ENCODE data around the gene HPGD. TPM values are rescaled to one million over a fixed set of nuclear protein-coding genes. Genes with fewer than 3 reads are reported as not detected.
"Not testable (repeated sequence)": the region's sequence is repeated elsewhere in the genome, so short reads cannot be mapped to it uniquely, and the experiment has no call there.

Gene HPGD
- total RNA-seq, 1 donor from 2014 or later = 5.7 TPM

- not testable (repeated sequence) for H3K9ac ChIP-seq (ENCODE audit: low read depth in 1 of 3, low read length in 3 of 3); H3K27me3 ChIP-seq (ENCODE audit: control insufficient read depth in 3 of 3, insufficient read depth in 3 of 3, low read length in 3 of 3); H3K4me1 ChIP-seq (ENCODE audit: control insufficient read depth in 3 of 3, insufficient read depth in 3 of 3, low read length in 3 of 3); H3K36me3 ChIP-seq (ENCODE audit: control insufficient read depth in 3 of 3, insufficient read depth in 3 of 3, low read length in 3 of 3); H3K9me3 ChIP-seq (ENCODE audit: control insufficient read depth in 3 of 3, low read length in 3 of 3); H3K4me3 ChIP-seq (ENCODE audit: low read length in 3 of 3); H3K27ac ChIP-seq (ENCODE audit: low read depth, low read length)
Observed at GRCh38 chr4:174488368-174488767, 33.9 kb downstream of the HPGD start.

- Histone ChIP-seq H3K36me3 (ENCODE audit: control insufficient read depth in 3 of 3, insufficient read depth in 3 of 3, low read length in 3 of 3) (no peaks in the 10 kb centered on the region), H3K9me3 (ENCODE audit: control insufficient read depth in 3 of 3, low read length in 3 of 3) (peaks cover 0 to 2% (median 0%) of the 10 kb centered on the region in 3 donors), H3K9ac (ENCODE audit: low read depth in 1 of 3, low read length in 3 of 3) (no peak overlapping the region), H3K4me3 (ENCODE audit: low read length in 3 of 3) (no peak overlapping the region), H3K27me3 (ENCODE audit: control insufficient read depth in 3 of 3, insufficient read depth in 3 of 3, low read length in 3 of 3) (no peaks in the 10 kb centered on the region), H3K4me1 (ENCODE audit: control insufficient read depth in 3 of 3, insufficient read depth in 3 of 3, low read length in 3 of 3) (no peaks in the 10 kb centered on the region), H3K27ac (ENCODE audit: low read depth, low read length) (no peak overlapping the region)
Observed at GRCh38 chr4:174485025-174485424, 37.3 kb downstream of the HPGD start.

GRCh38 chr4:174483792-174484191 is 38.5 kb downstream of the HPGD start:
- Histone ChIP-seq H3K4me1 (ENCODE audit: control insufficient read depth in 3 of 3, insufficient read depth in 3 of 3, low read length in 3 of 3) (no peaks in the 10 kb centered on the region), H3K27ac (ENCODE audit: low read depth, low read length) (no peak overlapping the region), H3K36me3 (ENCODE audit: control insufficient read depth in 3 of 3, insufficient read depth in 3 of 3, low read length in 3 of 3) (no peaks in the 10 kb centered on the region), H3K4me3 (ENCODE audit: low read length in 3 of 3) (no peak overlapping the region), H3K27me3 (ENCODE audit: control insufficient read depth in 3 of 3, insufficient read depth in 3 of 3, low read length in 3 of 3) (no peaks in the 10 kb centered on the region), H3K9ac (ENCODE audit: low read depth in 1 of 3, low read length in 3 of 3) (no peak overlapping the region), H3K9me3 (ENCODE audit: control insufficient read depth in 3 of 3, low read length in 3 of 3) (peaks cover 0 to 2% (median 0%) of the 10 kb centered on the region in 3 donors)

- Histone ChIP-seq H3K36me3 (ENCODE audit: control insufficient read depth in 3 of 3, insufficient read depth in 3 of 3, low read length in 3 of 3) (no peaks in the 10 kb centered on the region), H3K27ac (ENCODE audit: low read depth, low read length) (no peak overlapping the region), H3K9ac (ENCODE audit: low read depth in 1 of 3, low read length in 3 of 3) (no peak overlapping the region), H3K4me1 (ENCODE audit: control insufficient read depth in 3 of 3, insufficient read depth in 3 of 3, low read length in 3 of 3) (no peaks in the 10 kb centered on the region), H3K9me3 (ENCODE audit: control insufficient read depth in 3 of 3, low read length in 3 of 3) (no peaks in the 10 kb centered on the region), H3K4me3 (ENCODE audit: low read length in 3 of 3) (no peak overlapping the region), H3K27me3 (ENCODE audit: control insufficient read depth in 3 of 3, insufficient read depth in 3 of 3, low read length in 3 of 3) (peaks cover 0 to 3% (median 0%) of the 10 kb centered on the region in 3 donors)
Observed at GRCh38 chr4:174479140-174479539, 43.1 kb downstream of the HPGD start.

- no peaks in the 10 kb centered on the region for H3K4me1 ChIP-seq (ENCODE audit: control insufficient read depth in 3 of 3, insufficient read depth in 3 of 3, low read length in 3 of 3)
- peaks cover 0 to 3% (median 0%) of the 10 kb centered on the region in 3 donors for H3K27me3 ChIP-seq (ENCODE audit: control insufficient read depth in 3 of 3, insufficient read depth in 3 of 3, low read length in 3 of 3)
- no peak overlapping the region for H3K4me3 ChIP-seq (ENCODE audit: low read length in 3 of 3)
- no peak overlapping the region for H3K9ac ChIP-seq (ENCODE audit: low read depth in 1 of 3, low read length in 3 of 3)
- no peak overlapping the region for H3K27ac ChIP-seq (ENCODE audit: low read depth, low read length)
- no peaks in the 10 kb centered on the region for H3K36me3 ChIP-seq (ENCODE audit: control insufficient read depth in 3 of 3, insufficient read depth in 3 of 3, low read length in 3 of 3)
- no peaks in the 10 kb centered on the region for H3K9me3 ChIP-seq (ENCODE audit: control insufficient read depth in 3 of 3, low read length in 3 of 3)
Observed at GRCh38 chr4:174475528-174475927, 46.8 kb downstream of the HPGD start.

GRCh38 chr4:174474457-174475075 is 47.7 kb downstream of the HPGD start:
- no peaks in the 10 kb centered on the region for H3K36me3 ChIP-seq (ENCODE audit: control insufficient read depth in 3 of 3, insufficient read depth in 3 of 3, low read length in 3 of 3)
- no peak overlapping the region for H3K4me3 ChIP-seq (ENCODE audit: low read length in 3 of 3)
- H3K27me3 ChIP-seq (ENCODE audit: control insufficient read depth in 3 of 3, insufficient read depth in 3 of 3, low read length in 3 of 3) = peaks cover 0 to 3% (median 0%) of the 10 kb centered on the region in 3 donors
- H3K27ac ChIP-seq (ENCODE audit: low read depth, low read length) = no peak overlapping the region
- H3K9ac ChIP-seq (ENCODE audit: low read depth in 1 of 3, low read length in 3 of 3) = no peak overlapping the region
- no peaks in the 10 kb centered on the region for H3K9me3 ChIP-seq (ENCODE audit: control insufficient read depth in 3 of 3, low read length in 3 of 3)
- H3K4me1 ChIP-seq (ENCODE audit: control insufficient read depth in 3 of 3, insufficient read depth in 3 of 3, low read length in 3 of 3) = no peaks in the 10 kb centered on the region

- Histone ChIP-seq H3K27ac (ENCODE audit: low read depth, low read length) (no peak overlapping the region), H3K9me3 (ENCODE audit: control insufficient read depth in 3 of 3, low read length in 3 of 3) (no peaks in the 10 kb centered on the region), H3K9ac (ENCODE audit: low read depth in 1 of 3, low read length in 3 of 3) (no peak overlapping the region), H3K4me3 (ENCODE audit: low read length in 3 of 3) (no peak overlapping the region), H3K36me3 (ENCODE audit: control insufficient read depth in 3 of 3, insufficient read depth in 3 of 3, low read length in 3 of 3) (no peaks in the 10 kb centered on the region), H3K27me3 (ENCODE audit: control insufficient read depth in 3 of 3, insufficient read depth in 3 of 3, low read length in 3 of 3) (no peaks in the 10 kb centered on the region), H3K4me1 (ENCODE audit: control insufficient read depth in 3 of 3, insufficient read depth in 3 of 3, low read length in 3 of 3) (no peaks in the 10 kb centered on the region)
Observed at GRCh38 chr4:174467107-174467506, 55.2 kb downstream of the HPGD start.

- Histone ChIP-seq H3K9me3 (ENCODE audit: control insufficient read depth in 3 of 3, low read length in 3 of 3) (no peaks in the 10 kb centered on the region), H3K9ac (ENCODE audit: low read depth in 1 of 3, low read length in 3 of 3) (no peak overlapping the region)
Observed at GRCh38 chr4:174464949-174465348, 57.3 kb downstream of the HPGD start.

GRCh38 chr4:174461466-174462106 is 60.7 kb downstream of the HPGD start:
- Histone ChIP-seq H3K27ac (ENCODE audit: low read depth, low read length) (no peak overlapping the region), H3K4me3 (ENCODE audit: low read length in 3 of 3) (no peak overlapping the region), H3K9me3 (ENCODE audit: control insufficient read depth in 3 of 3, low read length in 3 of 3) (no peaks in the 10 kb centered on the region), H3K9ac (ENCODE audit: low read depth in 1 of 3, low read length in 3 of 3) (no peak overlapping the region), H3K27me3 (ENCODE audit: control insufficient read depth in 3 of 3, insufficient read depth in 3 of 3, low read length in 3 of 3) (no peaks in the 10 kb centered on the region), H3K4me1 (ENCODE audit: control insufficient read depth in 3 of 3, insufficient read depth in 3 of 3, low read length in 3 of 3) (no peaks in the 10 kb centered on the region), H3K36me3 (ENCODE audit: control insufficient read depth in 3 of 3, insufficient read depth in 3 of 3, low read length in 3 of 3) (no peaks in the 10 kb centered on the region)

More at GRCh38 chr4:174464949-174465348, 57.3 kb downstream of the HPGD start:
- Histone ChIP-seq H3K36me3 (ENCODE audit: control insufficient read depth in 3 of 3, insufficient read depth in 3 of 3, low read length in 3 of 3) (no peaks in the 10 kb centered on the region), H3K4me1 (ENCODE audit: control insufficient read depth in 3 of 3, insufficient read depth in 3 of 3, low read length in 3 of 3) (no peaks in the 10 kb centered on the region), H3K27ac (ENCODE audit: low read depth, low read length) (no peak overlapping the region), H3K27me3 (ENCODE audit: control insufficient read depth in 3 of 3, insufficient read depth in 3 of 3, low read length in 3 of 3) (no peaks in the 10 kb centered on the region), H3K4me3 (ENCODE audit: low read length in 3 of 3) (no peak overlapping the region)

- no peaks in the 10 kb centered on the region for H3K27me3 ChIP-seq (ENCODE audit: control insufficient read depth in 3 of 3, insufficient read depth in 3 of 3, low read length in 3 of 3)
- H3K36me3 ChIP-seq (ENCODE audit: control insufficient read depth in 3 of 3, insufficient read depth in 3 of 3, low read length in 3 of 3) = no peaks in the 10 kb centered on the region
- no peak overlapping the region for H3K4me3 ChIP-seq (ENCODE audit: low read length in 3 of 3)
- no peak overlapping the region for H3K9ac ChIP-seq (ENCODE audit: low read depth in 1 of 3, low read length in 3 of 3)
- no peaks in the 10 kb centered on the region for H3K4me1 ChIP-seq (ENCODE audit: control insufficient read depth in 3 of 3, insufficient read depth in 3 of 3, low read length in 3 of 3)
- no peak overlapping the region for H3K27ac ChIP-seq (ENCODE audit: low read depth, low read length)
- no peaks in the 10 kb centered on the region for H3K9me3 ChIP-seq (ENCODE audit: control insufficient read depth in 3 of 3, low read length in 3 of 3)
Observed at GRCh38 chr4:174460684-174461083, 61.6 kb downstream of the HPGD start.
